ENCODE data around the gene MYLK4.

DNA sequence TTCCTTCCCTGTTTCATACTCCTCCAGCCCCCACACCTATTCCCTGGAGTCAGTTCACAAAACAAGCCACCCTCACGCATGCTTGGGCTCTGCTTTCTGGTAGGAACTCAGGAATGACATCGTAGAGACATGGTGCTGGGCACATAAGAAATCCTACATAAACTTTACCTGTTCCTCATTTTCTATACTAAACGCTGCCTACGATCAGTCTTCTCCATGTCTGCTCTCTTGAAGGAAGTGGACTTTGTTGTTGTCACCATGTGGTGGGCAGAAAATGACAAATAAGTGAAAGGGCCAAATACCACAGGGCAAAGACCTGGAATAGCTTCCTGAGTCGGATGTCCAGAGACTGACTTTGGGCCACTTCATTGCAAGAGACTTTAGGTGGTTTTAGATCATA, 10.1 kb downstream of the MYLK4 start:
- TF ChIP-seq, protein P1, sequence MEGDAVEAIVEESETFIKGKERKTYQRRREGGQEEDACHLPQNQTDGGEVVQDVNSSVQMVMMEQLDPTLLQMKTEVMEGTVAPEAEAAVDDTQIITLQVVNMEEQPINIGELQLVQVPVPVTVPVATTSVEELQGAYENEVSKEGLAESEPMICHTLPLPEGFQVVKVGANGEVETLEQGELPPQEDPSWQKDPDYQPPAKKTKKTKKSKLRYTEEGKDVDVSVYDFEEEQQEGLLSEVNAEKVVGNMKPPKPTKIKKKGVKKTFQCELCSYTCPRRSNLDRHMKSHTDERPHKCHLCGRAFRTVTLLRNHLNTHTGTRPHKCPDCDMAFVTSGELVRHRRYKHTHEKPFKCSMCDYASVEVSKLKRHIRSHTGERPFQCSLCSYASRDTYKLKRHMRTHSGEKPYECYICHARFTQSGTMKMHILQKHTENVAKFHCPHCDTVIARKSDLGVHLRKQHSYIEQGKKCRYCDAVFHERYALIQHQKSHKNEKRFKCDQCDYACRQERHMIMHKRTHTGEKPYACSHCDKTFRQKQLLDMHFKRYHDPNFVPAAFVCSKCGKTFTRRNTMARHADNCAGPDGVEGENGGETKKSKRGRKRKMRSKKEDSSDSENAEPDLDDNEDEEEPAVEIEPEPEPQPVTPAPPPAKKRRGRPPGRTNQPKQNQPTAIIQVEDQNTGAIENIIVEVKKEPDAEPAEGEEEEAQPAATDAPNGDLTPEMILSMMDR (IDR thresholded peaks at IDR 0.05): no peak
- TF ChIP-seq TCF7L2 (IDR thresholded peaks at IDR 0.05; ENCODE audit: low read depth, low read length): no peak
- TF ChIP-seq POLR2AphosphoS5 (IDR thresholded peaks at IDR 0.05; ENCODE audit: low read depth, low read length): no peak

Measured in Panc1 (cell line).